OCI-LY7 (cell line): ENCODE measurements around the gene MCM5.

Experiments
- CTCF ChIP-seq: fragments of 200-600 bp; sonication (generic); conservative IDR thresholded peaks from 2 replicates; pipeline ENCODE4 v1.5.1; 2014; ENCODE audit warnings: mild to moderate bottlenecking, antibody characterized with exemption, low read length, moderate library complexity, mixed read lengths
- EZH2phosphoT487 ChIP-seq: fragments of 200-600 bp; sonication (generic); IDR thresholded peaks from 2 replicates; pipeline ENCODE4 v1.6.1; 2018; ENCODE audit warnings: low read depth, borderline replicate concordance, mild to moderate bottlenecking, mixed run types, antibody characterized with exemption, low read length, moderate library complexity, mixed read lengths

GRCh38 chr22:35418088-35418487 is 18.1 kb downstream of the MCM5 start:
- TF ChIP-seq CTCF (no peak), EZH2phosphoT487 (no peak)
